Activated CD8-positive, alpha-beta T cell treated with anti-CD3 and anti-CD28 coated beads for 36 hours (primary cell): Measurements from ENCODE around the gene SNRPA1. TPM values are rescaled to one million over a fixed set of nuclear protein-coding genes. Genes with fewer than 3 reads are reported as not detected.
"Not testable (repeated sequence)": the region's sequence is repeated elsewhere in the genome, so short reads cannot be mapped to it uniquely, and the experiment has no call there.

Source experiments
- ATAC-seq: fragments of 200-7000 bp; cut with Tn5 transposase; one replicate; pipeline ENCODE4 v1.10.0; 2021; ENCODE audit warnings: mild to moderate bottlenecking, moderate library complexity
- CTCF ChIA-PET: fragments of 350-600 bp; sonication (Branson Sonifier 250); formaldehyde crosslinking; loops from one replicate; lab custom pipeline; 2021; ENCODE audit warnings: antibody characterized with exemption; lab: Charles Lee
- POLR2A ChIA-PET: fragments of 350-600 bp; sonication (Branson Sonifier 250); formaldehyde crosslinking; loops from one replicate; lab custom pipeline; 2021; ENCODE audit warnings: antibody characterized with exemption; lab: Charles Lee
- DNase-seq: peaks from one replicate; pipeline ENCODE4 v3.0.0-alpha.2; 2020
- H3K27ac Mint-ChIP-seq: one replicate; pipeline ENCODE4 v1.8.0; 2021; ENCODE audit warnings: mild to moderate bottlenecking, mixed read lengths
- H3K27me3 Mint-ChIP-seq: one replicate; pipeline ENCODE4 v1.8.0; 2021; ENCODE audit warnings: mixed read lengths
- H3K36me3 Mint-ChIP-seq: one replicate; pipeline ENCODE4 v1.8.0; 2021; ENCODE audit warnings: low read depth, mixed read lengths
- H3K4me1 Mint-ChIP-seq: one replicate; pipeline ENCODE4 v1.8.0; 2021; ENCODE audit warnings: low read depth, mixed read lengths
- H3K4me3 Mint-ChIP-seq: one replicate; pipeline ENCODE4 v1.8.0; 2021; ENCODE audit warnings: mild to moderate bottlenecking, moderate library complexity, mixed read lengths
- H3K9me3 Mint-ChIP-seq: one replicate; pipeline ENCODE4 v1.8.0; 2021; ENCODE audit warnings: mixed read lengths
- intact Hi-C: fragments of 100-400 bp; cut with micrococcal nuclease; formaldehyde crosslinking; loops from one replicate; pipeline ENCODE4 v1.10.0; 2022
- total RNA-seq, 2 experiments: library from RNA; stranded (reverse); gene quantifications; one replicate each; pipeline ENCODE4 v1.2.3, GENCODE V29; 2021
- TF ChIP-seq, protein P1 (sequence below): fragments of 200-600 bp; IDR thresholded peaks from one replicate; pipeline ENCODE4 v1.8.0; 2022; ENCODE audit warnings: antibody characterized with exemption, mild to moderate bottlenecking

The SNRPA1 gene
- 100 to 1,000 TPM; 243 to 249 TPM for total RNA-seq

DNA sequence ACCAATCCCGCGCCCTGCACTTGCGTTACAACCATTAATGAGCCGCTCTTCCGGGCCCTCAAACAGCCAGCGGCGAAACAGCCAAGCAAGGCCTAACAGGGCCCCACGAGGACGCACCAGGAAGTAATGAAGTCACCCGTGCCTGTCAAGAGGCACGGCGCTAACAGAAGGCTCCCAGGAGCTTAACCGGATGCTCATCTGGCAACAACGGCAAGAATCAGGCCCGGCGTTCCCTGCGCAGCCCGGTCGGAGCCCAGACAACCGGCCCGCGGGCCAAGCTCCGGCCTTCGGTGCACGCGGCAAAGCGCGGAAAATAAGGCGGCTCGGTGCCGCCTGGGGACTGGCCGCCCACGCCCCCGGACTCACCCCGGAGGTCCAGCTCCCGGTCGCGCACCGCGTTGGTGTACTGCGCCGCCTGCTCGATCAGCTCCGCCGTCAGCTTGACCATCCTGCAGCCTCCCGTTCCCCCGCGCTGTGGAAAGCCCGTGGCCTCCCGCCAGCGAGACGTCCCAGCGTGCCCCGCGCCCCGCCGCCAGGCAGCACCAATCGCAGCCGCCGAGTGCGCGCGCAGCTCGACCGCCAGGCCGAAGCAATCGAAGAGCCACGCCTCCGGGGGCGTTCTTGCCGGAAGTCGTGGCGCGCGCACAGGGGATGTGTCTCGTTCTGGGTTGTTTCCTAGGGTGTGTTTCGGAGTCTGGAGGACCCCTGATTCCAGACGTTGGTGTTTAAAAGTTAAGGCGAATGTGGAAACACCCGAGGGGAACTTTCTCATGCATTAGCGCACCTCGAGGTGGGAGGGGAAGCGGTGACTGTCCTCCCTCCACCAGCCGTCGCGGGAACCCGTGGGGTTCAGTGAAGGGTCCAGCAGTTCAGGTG is at the start of gene SNRPA1:
SNRPA1 (minus strand) TSS at position 518 of the 876 bp plus-strand sequence; CDS start at position 448, 70 bp downstream.
- peak within 1 kb of the TSS; percentile 80 for H3K4me3 Mint-ChIP-seq
- peak within 1 kb of the TSS; percentile 95 for H3K27ac Mint-ChIP-seq
- H3K27me3 Mint-ChIP-seq, result no peaks in the 10 kb centered on the region
- H3K36me3 Mint-ChIP-seq, result peaks cover 38% of the 10 kb centered on the region
- CTCF ChIA-PET, result interaction anchor here (1.0 to 4.5 kb wide), 6 partner anchors 9 to 346 kb away, joined by 3 to 33 read pairs (median 10); no protein-coding TSS in a partner anchor
- DNase-seq (peak; percentile 98), ATAC-seq (peak; percentile 84)
- POLR2A ChIA-PET, result interaction anchor here (0.7 to 8.2 kb wide), 22 partner anchors 11 to 428 kb away, joined by 3 to 133 read pairs (median 5); partner anchors contain the start of gene TM2D3
- TF ChIP-seq, protein P1, sequence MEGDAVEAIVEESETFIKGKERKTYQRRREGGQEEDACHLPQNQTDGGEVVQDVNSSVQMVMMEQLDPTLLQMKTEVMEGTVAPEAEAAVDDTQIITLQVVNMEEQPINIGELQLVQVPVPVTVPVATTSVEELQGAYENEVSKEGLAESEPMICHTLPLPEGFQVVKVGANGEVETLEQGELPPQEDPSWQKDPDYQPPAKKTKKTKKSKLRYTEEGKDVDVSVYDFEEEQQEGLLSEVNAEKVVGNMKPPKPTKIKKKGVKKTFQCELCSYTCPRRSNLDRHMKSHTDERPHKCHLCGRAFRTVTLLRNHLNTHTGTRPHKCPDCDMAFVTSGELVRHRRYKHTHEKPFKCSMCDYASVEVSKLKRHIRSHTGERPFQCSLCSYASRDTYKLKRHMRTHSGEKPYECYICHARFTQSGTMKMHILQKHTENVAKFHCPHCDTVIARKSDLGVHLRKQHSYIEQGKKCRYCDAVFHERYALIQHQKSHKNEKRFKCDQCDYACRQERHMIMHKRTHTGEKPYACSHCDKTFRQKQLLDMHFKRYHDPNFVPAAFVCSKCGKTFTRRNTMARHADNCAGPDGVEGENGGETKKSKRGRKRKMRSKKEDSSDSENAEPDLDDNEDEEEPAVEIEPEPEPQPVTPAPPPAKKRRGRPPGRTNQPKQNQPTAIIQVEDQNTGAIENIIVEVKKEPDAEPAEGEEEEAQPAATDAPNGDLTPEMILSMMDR, result no peak
- H3K4me1 Mint-ChIP-seq, result peaks cover 42% of the 10 kb centered on the region
- H3K9me3 Mint-ChIP-seq, result no peaks in the 10 kb centered on the region
- intact Hi-C loops, result loop anchor here (5.0 kb wide), 2 partner anchors 207 to 357 kb away; partner anchors contain the start of gene TM2D3

DNA sequence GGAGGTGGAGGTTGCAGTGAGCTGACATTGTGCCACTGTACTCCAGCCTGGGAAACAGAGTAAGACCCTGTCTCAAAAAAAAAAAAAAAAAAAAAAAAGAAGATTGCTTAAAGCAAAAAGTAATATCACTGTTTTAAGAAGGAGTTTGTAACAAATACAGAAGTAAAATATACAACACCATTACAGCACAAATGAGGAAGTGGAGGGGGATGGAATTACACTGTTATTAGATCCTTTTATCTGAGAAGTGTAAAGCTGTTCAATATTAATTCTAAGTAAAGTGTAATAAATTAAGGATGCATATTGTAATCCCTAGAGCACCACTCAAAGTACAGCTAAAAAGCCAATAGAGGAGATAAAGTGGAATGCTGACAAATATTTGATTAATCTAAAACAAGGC is 47.0 kb upstream of the SNRPA1 start:
- TF ChIP-seq, protein P1, result no peak
- H3K4me1 Mint-ChIP-seq, result no peaks in the 10 kb centered on the region
- ATAC-seq (no peak), DNase-seq (no peak)
- ChIA-PET POLR2A (no interaction called here), CTCF (interaction anchor here (1.3 kb wide), 1 partner anchor 299 kb away, joined by 4 read pairs; no protein-coding TSS in a partner anchor)
- H3K4me3 Mint-ChIP-seq, result no peak overlapping the region
- H3K9me3 Mint-ChIP-seq, result no peaks in the 10 kb centered on the region
- intact Hi-C loops, result no loop called here
- no peak overlapping the region for H3K27ac Mint-ChIP-seq
- no peaks in the 10 kb centered on the region for H3K36me3 Mint-ChIP-seq
- peaks cover 8% of the 10 kb centered on the region for H3K27me3 Mint-ChIP-seq

DNA sequence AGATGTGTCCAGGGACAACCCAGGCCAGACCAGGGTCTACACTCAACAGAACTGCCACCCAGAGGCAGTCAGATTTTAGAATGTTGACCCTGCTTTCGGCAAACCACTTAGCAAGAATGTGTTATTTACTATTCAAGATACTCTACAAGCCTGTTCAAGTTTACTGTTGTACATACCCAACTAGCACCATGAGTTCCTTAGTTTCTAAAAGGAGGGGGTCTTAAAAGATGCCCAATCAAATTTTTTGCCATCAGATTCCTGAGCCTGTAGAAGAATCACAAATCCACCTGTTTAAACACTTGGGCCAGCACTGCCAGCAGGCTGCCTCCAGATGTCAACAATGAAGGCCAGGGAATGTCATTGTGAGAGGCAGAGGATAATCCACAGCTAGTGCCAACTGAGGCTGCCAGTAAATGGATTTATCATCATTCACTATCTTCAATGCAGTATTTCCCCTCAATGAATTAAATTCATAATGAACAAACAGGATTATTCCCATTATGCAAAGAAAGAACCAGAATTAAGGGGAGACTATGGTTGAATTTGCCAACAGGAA is 43.5 kb upstream of the SNRPA1 start:
- H3K4me3 Mint-ChIP-seq, result no peak overlapping the region
- DNase-seq (no peak), ATAC-seq (no peak)
- peaks cover 4% of the 10 kb centered on the region for H3K27me3 Mint-ChIP-seq
- POLR2A ChIA-PET, result no interaction called here
- no peak overlapping the region for H3K27ac Mint-ChIP-seq
- intact Hi-C loops, result no loop called here
- TF ChIP-seq, protein P1, result no peak
- peaks cover 9% of the 10 kb centered on the region for H3K4me1 Mint-ChIP-seq
- H3K36me3 Mint-ChIP-seq, result peaks cover 10% of the 10 kb centered on the region
- CTCF ChIA-PET, result interaction anchor here (0.8 kb wide), 1 partner anchor 18 kb away, joined by 3 read pairs; no protein-coding TSS in a partner anchor
- H3K9me3 Mint-ChIP-seq, result peaks cover 11% of the 10 kb centered on the region

DNA sequence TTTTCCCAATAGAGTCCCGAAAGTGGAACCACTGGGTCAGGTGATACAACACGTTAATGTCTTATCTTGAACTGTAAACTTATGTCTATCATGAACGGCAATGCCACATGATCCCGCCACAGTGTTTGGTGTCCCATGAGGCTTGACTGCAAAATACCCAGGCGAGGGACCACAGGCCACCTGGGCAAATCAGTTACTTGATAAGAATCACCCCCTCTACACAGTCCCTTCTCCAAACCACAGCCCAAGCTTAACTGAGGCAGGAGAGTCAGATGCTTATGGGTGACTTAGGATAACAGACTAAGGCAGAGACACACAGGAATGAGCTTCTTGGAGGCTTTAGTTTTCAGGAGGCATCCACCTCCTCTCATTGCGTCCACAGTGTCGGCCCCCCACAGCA is 42.9 kb upstream of the SNRPA1 start:
- Mint-ChIP-seq H3K4me3 (no peak overlapping the region), H3K9me3 (peaks cover 11% of the 10 kb centered on the region), H3K36me3 (peaks cover 13% of the 10 kb centered on the region), H3K4me1 (peaks cover 12% of the 10 kb centered on the region), H3K27ac (no peak overlapping the region), H3K27me3 (peaks cover 3% of the 10 kb centered on the region)
- TF ChIP-seq, protein P1, result no peak
- DNase-seq, result no peak
- intact Hi-C loops, result no loop called here
- POLR2A ChIA-PET, result no interaction called here
- CTCF ChIA-PET, result interaction anchor here (0.8 kb wide), 1 partner anchor 18 kb away, joined by 3 read pairs; no protein-coding TSS in a partner anchor
- ATAC-seq, result no peak

DNA sequence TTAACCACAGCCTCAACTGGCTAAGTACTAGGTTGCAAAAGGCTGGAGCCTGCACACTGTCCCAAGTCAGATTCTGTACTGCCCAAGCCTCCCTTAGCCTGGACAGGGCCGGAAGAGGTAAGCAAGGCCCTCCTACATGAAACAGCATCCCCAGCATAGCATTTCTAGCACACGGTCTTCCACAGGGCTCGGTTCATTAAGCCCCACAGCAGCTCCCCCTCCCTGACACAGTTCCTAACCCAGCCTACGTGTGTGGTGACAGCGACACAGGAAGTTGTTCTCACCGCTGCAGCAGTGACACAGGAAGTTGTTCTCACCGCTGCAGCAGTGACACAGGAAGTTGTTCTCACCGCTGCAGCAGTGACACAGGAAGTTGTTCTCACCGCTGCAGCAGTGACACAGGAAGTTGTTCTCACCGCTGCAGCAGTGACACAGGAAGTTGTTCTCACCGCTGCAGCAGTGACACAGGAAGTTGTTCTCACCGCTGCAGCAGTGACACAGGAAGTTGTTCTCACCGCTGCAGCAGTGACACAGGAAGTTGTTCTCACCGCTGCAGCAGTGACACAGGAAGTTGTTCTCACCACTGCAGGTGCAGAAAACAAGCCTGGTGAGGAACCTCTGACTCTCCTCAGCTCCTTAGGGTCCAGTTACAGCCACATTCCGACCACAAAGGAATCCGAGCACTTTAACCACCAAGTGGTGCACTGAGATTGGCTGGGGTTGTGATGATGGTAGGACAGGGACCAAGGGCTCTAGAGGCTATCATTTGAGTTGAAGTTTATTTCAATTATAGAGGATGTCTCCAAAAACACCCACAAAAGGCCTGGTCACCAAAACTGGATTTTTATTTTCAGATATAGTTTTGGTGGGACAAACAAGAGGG is 39.1 kb upstream of the SNRPA1 start:
- ATAC-seq, result peak; percentile 97
- H3K36me3 Mint-ChIP-seq, result peaks cover 13% of the 10 kb centered on the region
- peak; percentile 79 for DNase-seq
- H3K4me3 Mint-ChIP-seq, result peak overlapping the region; percentile 68
- H3K27me3 Mint-ChIP-seq, intact Hi-C loops: not testable (repeated sequence)
- H3K9me3 Mint-ChIP-seq, result peaks cover 11% of the 10 kb centered on the region
- H3K4me1 Mint-ChIP-seq, result peaks cover 12% of the 10 kb centered on the region
- peak overlapping the region; percentile 96 for H3K27ac Mint-ChIP-seq
- CTCF ChIA-PET, result interaction anchor here (6.8 kb wide), 1 partner anchor 13 kb away, joined by 46 read pairs; no protein-coding TSS in a partner anchor
- POLR2A ChIA-PET, result interaction anchor here (0.6 to 2.1 kb wide), 5 partner anchors 13 to 313 kb away, joined by 3 to 9 read pairs (median 4); partner anchors contain the start of gene SNRPA1
